Epithelial cell of esophagus (primary cell): ENCODE measurements around the gene TSPAN9.

ENCODE experiments used
- DNase-seq: peaks from one replicate; pipeline ENCODE4 v3.0.0; 2010; ENCODE audit warnings: low read depth
- H3K4me3 ChIP-seq: 2 replicates; pipeline ENCODE4 v1.5.1; 2011; ENCODE audit warnings: mild to moderate bottlenecking, low read length, control low read depth
- TF ChIP-seq, protein P1 (sequence below): IDR thresholded peaks from 2 replicates; pipeline ENCODE4 v1.5.1; 2011; ENCODE audit warnings: low read depth, mild to moderate bottlenecking, low read length, control low read depth, inconsistent platforms; ENCODE audit not compliant: insufficient read depth; ENCODE audit errors: missing control alignments

Gene TSPAN9

DNA sequence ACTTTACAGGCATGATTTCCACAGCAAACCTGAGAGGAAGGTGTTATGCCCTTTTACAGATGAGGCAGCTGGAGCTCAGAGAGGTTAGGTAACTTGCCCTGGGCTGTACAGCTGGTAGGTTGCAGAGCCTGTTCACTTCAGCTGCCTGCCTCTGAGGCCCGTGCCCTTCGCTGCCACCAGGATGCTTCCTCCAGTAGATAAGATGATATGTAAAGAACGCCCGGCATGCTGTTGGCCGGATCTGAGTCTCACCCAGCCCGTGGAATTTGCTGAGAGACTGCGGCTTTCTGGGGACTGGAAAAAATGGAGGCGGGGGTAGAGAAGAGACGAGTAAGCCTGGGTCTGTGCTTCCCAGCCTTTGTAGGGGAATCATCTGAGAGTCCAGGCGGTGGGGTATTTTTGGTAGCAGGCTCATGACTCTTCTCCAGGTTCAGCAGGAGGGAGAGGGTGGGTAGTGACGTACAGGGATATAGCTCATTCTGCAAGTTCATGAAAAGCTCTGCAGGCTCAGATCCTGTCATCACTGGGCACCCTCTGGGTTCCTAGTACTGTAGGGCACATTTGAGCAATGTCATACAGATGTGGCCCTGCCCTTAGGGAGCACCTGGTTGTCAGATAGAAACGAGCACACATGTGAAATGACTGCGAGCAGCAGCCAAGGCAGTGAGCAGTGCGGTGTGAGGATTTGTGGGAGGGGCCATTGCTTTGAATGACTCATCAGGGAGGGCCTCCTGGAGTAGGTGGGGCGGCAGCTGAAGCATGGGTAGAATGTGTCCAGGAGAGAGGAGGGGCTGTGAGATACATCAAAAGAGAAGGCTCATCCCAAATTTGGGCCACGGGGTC lies 159.4 kb downstream of the TSPAN9 start:
- H3K4me3 ChIP-seq = no peak overlapping the region
- peak; percentile 78 for DNase-seq
- TF ChIP-seq, protein P1, sequence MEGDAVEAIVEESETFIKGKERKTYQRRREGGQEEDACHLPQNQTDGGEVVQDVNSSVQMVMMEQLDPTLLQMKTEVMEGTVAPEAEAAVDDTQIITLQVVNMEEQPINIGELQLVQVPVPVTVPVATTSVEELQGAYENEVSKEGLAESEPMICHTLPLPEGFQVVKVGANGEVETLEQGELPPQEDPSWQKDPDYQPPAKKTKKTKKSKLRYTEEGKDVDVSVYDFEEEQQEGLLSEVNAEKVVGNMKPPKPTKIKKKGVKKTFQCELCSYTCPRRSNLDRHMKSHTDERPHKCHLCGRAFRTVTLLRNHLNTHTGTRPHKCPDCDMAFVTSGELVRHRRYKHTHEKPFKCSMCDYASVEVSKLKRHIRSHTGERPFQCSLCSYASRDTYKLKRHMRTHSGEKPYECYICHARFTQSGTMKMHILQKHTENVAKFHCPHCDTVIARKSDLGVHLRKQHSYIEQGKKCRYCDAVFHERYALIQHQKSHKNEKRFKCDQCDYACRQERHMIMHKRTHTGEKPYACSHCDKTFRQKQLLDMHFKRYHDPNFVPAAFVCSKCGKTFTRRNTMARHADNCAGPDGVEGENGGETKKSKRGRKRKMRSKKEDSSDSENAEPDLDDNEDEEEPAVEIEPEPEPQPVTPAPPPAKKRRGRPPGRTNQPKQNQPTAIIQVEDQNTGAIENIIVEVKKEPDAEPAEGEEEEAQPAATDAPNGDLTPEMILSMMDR = no peak

DNA sequence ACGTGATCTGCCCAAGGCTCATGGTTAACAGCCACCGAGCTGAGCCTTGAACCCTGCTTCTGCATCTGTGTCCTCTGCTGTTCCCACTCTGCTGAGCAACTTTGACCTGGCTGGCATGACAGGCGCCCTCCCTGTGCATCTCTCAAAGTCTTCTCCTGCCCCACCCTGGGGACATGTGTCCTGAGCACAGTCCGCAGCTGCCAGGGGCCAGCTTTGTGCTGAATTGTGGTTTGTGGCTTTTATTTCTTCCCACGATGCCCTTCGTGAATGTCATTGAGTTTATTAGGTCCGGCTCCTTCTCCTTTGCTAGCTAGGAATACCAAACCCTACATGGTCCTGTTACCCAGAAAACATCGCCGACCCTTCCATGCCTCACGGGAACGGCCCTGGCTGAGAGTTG lies 161.0 kb downstream of the TSPAN9 start:
- TF ChIP-seq, protein P1 = no peak
- DNase-seq = no peak
- no peak overlapping the region for H3K4me3 ChIP-seq

DNA sequence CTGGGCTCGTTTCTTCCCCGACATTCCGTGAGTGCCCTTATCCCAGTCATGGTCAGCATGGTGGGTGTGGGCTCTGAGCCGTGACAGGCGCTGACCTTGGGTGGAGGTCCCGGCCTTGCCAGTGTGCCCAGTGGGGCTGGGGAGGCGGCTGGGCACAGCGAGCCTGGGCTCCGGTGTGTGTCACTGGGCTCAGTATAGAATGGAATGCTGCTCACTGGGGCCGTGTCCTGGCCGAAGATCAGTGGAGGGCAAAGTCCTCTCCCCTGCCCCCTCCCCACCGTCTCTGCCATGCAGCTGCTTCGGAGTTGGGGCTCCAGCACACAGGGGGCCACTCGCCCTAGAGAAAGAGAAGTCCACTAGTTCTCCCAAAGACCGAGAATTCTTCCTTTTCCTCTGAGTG lies 164.4 kb downstream of the TSPAN9 start:
- TF ChIP-seq, protein P1 = no peak
- no peak overlapping the region for H3K4me3 ChIP-seq
- no peak for DNase-seq

DNA sequence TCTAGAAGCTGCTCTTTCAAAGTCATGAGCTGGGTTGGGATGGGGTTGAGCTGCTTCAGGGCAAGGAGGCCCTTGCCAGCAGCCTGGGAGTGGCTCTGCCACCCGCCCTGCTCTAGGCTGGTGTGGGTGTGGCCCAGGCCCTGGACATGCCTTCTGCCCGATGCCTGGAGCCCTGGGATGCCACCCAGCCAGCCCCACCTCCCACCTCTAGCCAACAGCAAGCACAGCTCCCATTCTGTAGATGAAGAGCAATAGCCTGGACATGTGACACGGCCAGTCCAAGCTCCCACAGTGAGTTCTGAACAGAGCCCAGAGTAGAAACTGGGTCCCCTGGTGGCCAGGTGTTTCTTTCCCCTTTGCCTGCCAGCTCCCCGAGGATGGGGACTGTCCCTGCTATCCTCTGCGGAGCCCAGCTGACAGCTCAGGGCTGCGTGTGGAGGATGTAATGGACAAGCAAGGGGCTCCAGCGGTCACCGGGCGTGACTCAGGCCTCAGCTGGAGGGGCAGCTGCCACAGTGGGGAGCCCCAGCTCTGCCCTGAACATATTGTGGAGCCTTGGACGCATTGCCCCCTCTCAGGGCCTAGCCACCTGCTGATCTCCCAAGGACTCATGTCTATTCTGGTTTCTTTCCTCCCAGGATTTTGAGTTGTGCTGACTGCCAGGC lies 165.2 kb downstream of the TSPAN9 start:
- peak; percentile 7 for DNase-seq
- no peak overlapping the region for H3K4me3 ChIP-seq
- TF ChIP-seq, protein P1 = no peak

DNA sequence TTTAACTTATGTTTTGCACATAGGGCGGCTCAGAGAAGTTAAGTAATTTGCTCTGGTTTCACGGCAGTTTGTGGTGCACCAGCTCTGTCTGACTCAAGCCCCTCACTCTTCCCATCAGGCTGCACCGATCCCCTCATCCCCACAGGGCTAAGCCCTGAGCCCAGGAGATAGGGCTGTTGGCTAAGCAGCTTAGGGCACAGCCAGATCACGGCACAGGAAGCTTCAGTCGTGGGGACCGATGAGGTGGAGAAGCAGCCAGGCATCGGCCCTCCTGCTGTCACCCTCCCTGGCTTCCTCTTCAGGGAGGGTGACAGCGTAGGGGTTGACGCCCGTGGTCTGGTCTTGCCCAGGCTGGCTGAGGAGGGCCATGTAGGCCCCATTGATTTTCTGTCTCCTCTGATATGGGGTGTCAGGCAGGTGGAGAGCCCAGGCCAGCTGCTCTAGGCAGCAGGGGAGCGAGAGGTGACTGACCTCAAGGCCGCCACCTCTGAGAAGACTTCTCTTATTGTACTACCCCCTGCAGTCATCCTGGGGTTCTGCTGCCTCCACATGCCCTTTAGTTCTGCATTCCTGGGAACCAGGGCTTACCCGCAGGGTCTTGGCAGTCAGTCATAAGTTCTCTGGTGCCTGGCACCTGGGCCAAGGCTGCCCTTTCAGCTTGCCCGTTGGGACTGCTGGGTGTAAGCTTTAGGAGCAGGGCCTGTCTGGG lies 166.4 kb downstream of the TSPAN9 start:
- no peak for DNase-seq
- no peak overlapping the region for H3K4me3 ChIP-seq
- TF ChIP-seq, protein P1 = no peak

DNA sequence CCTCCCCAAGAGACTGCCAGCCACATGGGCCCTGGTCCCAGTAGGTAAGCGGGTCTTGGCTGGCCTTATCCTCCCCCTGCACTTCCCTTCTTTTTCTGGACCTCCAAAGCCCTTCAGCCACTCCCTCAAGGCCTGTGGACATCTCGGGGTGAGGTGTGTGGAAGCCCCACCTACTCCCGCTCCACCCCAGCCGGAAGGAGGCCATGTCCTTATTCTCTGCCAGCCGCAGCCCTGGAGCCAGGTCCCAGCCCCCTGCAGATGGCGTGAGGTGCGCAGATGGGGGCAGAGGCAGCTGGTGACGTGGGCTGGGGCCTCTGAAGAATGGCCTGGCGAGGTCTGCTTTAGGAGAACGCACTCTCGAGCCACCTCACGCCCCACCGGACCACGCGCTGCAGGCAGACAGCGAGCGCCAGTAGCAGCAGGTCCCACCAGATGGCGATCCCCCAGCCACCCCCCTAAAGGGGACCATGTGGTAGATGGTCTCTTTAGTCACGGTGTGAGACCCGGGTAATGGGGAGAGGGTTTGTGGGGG lies 167.1 kb downstream of the TSPAN9 start:
- no peak overlapping the region for H3K4me3 ChIP-seq
- no peak for DNase-seq
- TF ChIP-seq, protein P1 = no peak
